GOT3 (cell line): ENCODE data around the gene BTRC.
"Not testable (repeated sequence)": the region's sequence is repeated elsewhere in the genome, so short reads cannot be mapped to it uniquely, and the experiment has no call there.

Experiments
- DNase-seq: peaks from one replicate; lab custom pipeline; 2025; ENCODE audit warnings: mixed read lengths; lab: John Stamatoyannopoulos, UW

Gene BTRC

GRCh38 chr10:101386659-101387259 lies 32.8 kb downstream of the BTRC start:
- DNase-seq: no peak

- no peak for DNase-seq
Measured at GRCh38 chr10:101388676-101389276, 34.8 kb downstream of the BTRC start.

- not testable (repeated sequence) for DNase-seq
Measured at GRCh38 chr10:101389532-101389931, 35.6 kb downstream of the BTRC start.

- no peak for DNase-seq
Measured at GRCh38 chr10:101389986-101390531, 36.1 kb downstream of the BTRC start.

- DNase-seq: no peak
Measured at GRCh38 chr10:101393378-101393777, 39.4 kb downstream of the BTRC start.

- DNase-seq: no peak
Measured at GRCh38 chr10:101394524-101395133, 40.7 kb downstream of the BTRC start.

- DNase-seq: no peak
Measured at GRCh38 chr10:101397140-101397539, 43.2 kb downstream of the BTRC start.

- DNase-seq: no peak
Measured at GRCh38 chr10:101400585-101400984, 46.6 kb downstream of the BTRC start.

GRCh38 chr10:101402711-101403110 lies 48.7 kb downstream of the BTRC start:
- DNase-seq: no peak

GRCh38 chr10:101403161-101403560 lies 49.2 kb downstream of the BTRC start:
- no peak for DNase-seq

GRCh38 chr10:101405001-101405400 lies 51.0 kb downstream of the BTRC start:
- no peak for DNase-seq

GRCh38 chr10:101411598-101411997 lies 57.6 kb downstream of the BTRC start:
- no peak for DNase-seq

GRCh38 chr10:101414034-101414433 lies 60.1 kb downstream of the BTRC start:
- no peak for DNase-seq

GRCh38 chr10:101415884-101416283 lies 61.9 kb downstream of the BTRC start:
- no peak for DNase-seq

- not testable (repeated sequence) for DNase-seq
Measured at GRCh38 chr10:101421967-101422366, 68.0 kb downstream of the BTRC start.

GRCh38 chr10:101425535-101425934 lies 71.6 kb downstream of the BTRC start:
- DNase-seq: no peak

GRCh38 chr10:101428036-101428435 lies 74.1 kb downstream of the BTRC start:
- DNase-seq: no peak

GRCh38 chr10:101429423-101429822 lies 75.5 kb downstream of the BTRC start:
- no peak for DNase-seq

GRCh38 chr10:101436302-101436701 lies 82.3 kb downstream of the BTRC start:
- no peak for DNase-seq

- DNase-seq: no peak
Measured at GRCh38 chr10:101438881-101439391, 85.0 kb downstream of the BTRC start.

- no peak for DNase-seq
Measured at GRCh38 chr10:101441541-101442455, 87.8 kb downstream of the BTRC start.

GRCh38 chr10:101442456-101442800 lies 88.5 kb downstream of the BTRC start:
- no peak for DNase-seq
